NB4 (cell line): ENCODE data around the gene HEXD.

ENCODE experiments used
- DNase-seq: peaks from one replicate; pipeline ENCODE4 v3.0.0; 2010; ENCODE audit warnings: low read depth
- H3K4me3 ChIP-seq: one replicate; pipeline ENCODE4 v1.5.1; 2011; ENCODE audit warnings: mild to moderate bottlenecking, low read depth, low read length, moderate library complexity
- MYC ChIP-seq: IDR thresholded peaks from 2 replicates; pipeline ENCODE4 v1.6.1; 2011; ENCODE audit warnings: low read depth, low read length
- POLR2A ChIP-seq: IDR thresholded peaks from 2 replicates; pipeline ENCODE4 v1.6.1; 2011; ENCODE audit warnings: mild to moderate bottlenecking; ENCODE audit not compliant: insufficient read length; ENCODE audit errors: extremely low read depth
- TF ChIP-seq, protein P1 (sequence below): IDR thresholded peaks from one replicate; pipeline ENCODE4 v1.5.1; 2012; ENCODE audit warnings: low read depth, low read length
- TF ChIP-seq, protein P2 (sequence below): IDR thresholded peaks from 2 replicates; pipeline ENCODE4 v1.6.1; 2011; ENCODE audit warnings: low read depth, low read length

Gene HEXD

DNA sequence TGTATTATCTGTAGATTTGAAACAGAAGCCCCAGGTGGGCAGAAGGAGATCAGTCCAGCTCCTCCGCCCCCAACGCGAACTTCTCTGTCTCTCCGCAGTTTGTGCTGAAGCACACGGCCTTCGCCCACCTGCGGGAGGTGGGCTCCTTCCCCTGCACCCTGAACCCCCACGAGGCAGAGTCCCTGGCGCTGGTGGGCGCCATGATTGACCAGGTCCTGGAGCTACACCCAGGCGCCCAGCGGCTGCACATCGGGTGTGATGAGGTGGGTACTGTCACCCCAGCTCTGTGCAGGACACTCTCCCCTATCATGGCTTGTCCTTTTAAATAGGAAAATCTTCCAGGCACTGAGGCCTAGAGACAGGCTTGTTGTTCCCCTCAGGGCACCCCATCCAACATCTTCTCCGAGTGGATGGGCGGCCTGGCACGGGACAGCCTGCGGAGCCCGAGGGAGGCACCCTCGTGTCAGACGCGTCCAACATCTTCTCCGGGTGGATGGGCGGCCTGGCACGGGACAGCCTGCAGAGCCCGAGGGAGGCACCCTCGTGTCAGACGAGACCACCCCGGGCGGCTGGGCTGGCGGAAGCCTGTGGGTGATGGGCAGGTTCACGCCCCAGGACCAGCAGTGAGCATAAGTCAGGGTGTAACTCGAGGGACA lies 15.5 kb downstream of the HEXD start:
- DNase-seq = no peak
- no peak overlapping the region for H3K4me3 ChIP-seq
- TF ChIP-seq MYC (no peak), POLR2A (no peak)
- TF ChIP-seq, protein P1, sequence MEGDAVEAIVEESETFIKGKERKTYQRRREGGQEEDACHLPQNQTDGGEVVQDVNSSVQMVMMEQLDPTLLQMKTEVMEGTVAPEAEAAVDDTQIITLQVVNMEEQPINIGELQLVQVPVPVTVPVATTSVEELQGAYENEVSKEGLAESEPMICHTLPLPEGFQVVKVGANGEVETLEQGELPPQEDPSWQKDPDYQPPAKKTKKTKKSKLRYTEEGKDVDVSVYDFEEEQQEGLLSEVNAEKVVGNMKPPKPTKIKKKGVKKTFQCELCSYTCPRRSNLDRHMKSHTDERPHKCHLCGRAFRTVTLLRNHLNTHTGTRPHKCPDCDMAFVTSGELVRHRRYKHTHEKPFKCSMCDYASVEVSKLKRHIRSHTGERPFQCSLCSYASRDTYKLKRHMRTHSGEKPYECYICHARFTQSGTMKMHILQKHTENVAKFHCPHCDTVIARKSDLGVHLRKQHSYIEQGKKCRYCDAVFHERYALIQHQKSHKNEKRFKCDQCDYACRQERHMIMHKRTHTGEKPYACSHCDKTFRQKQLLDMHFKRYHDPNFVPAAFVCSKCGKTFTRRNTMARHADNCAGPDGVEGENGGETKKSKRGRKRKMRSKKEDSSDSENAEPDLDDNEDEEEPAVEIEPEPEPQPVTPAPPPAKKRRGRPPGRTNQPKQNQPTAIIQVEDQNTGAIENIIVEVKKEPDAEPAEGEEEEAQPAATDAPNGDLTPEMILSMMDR = no peak
- TF ChIP-seq, protein P2, sequence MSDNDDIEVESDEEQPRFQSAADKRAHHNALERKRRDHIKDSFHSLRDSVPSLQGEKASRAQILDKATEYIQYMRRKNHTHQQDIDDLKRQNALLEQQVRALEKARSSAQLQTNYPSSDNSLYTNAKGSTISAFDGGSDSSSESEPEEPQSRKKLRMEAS = no peak

DNA sequence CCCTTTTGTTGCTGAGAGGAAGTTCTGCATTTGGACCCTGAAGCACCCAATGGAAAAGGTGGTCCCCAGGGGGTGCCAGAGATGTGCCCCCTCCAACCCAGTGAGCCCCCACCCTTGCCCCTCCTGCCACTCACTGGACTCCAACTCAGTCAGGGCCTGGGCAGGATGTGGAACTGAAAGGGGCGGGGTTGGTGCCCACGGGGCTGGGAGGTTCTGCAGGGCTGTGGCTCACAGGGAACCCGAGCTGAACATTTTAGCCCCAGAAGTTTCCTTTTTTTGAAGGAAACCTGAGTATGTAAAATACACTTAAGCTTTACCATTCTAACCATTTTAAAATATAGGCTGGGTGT lies 16.0 kb downstream of the HEXD start:
- no peak for DNase-seq
- H3K4me3 ChIP-seq = no peak overlapping the region
- TF ChIP-seq POLR2A = no peak
- TF ChIP-seq MYC = no peak
- TF ChIP-seq, protein P1 = no peak
- TF ChIP-seq, protein P2 = no peak

DNA sequence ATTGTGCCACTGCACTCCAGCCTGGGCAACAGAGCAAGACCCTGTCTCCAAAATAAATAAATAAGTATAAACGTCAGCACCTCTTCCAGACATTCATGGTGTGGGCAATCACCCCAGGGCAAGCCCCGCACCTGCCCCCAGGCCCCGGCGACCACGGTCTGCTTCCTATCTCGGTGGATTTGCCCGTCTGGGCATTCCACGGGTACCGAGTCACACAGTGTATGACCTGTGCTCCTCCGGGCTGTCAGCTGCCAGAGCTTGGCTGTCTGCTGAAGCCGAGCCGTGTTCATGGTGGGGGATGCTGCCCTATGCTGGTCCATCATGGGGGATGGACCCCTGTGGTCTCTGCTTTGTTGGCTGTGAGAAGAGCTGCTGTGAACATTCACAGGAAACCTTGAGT lies 17.0 kb downstream of the HEXD start:
- TF ChIP-seq, protein P1 = no peak
- TF ChIP-seq POLR2A (no peak), MYC (no peak)
- TF ChIP-seq, protein P2 = no peak
- no peak for DNase-seq
- no peak overlapping the region for H3K4me3 ChIP-seq

DNA sequence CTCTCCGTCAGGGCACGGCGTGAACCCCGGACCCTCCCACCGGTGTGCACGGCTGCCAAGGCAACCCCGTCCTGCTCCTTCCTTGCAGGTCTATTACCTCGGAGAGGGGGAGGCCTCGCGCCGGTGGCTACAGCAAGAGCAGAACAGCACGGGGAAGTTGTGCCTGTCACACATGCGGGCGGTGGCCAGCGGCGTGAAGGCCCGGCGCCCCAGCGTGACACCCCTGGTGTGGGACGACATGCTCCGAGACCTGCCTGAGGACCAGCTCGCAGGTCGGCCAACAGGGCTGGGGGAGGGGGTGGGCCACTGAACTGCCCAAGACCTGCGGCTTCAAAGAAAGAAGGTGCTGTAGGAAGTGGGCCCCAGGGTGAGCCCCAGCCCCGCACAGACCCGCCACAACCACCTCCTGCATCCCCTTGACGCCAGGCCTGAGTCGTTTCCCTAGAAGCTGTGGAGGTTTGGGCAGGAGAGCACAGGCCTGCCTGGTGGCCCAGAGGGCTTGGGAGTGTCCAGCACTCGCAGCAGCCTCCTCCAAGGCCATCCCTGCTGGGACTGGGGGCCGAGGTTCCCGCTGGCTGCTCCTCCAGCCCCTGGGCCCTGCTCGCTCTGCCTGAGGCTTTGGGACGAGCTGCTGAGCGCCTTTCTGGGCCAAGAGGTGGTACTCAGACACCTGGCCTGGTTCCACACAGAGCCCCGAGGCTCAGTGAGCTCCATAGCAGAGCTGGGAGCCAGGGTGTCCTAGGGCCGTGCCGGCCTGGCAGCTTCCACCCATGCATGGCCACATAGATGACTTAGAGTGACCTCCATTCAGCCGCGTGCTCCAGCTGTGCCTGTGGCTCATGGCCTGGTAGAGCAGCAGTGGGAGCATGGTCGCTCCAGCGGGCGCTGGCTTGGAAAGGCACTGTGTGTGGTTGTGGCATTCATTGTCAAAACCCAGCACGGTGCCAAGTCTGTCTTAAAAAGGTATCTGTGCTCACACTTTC lies 17.7 kb downstream of the HEXD start:
- no peak for DNase-seq
- TF ChIP-seq, protein P2 = no peak
- TF ChIP-seq, protein P1 = no peak
- no peak for TF ChIP-seq POLR2A
- TF ChIP-seq MYC = no peak
- no peak overlapping the region for H3K4me3 ChIP-seq

DNA sequence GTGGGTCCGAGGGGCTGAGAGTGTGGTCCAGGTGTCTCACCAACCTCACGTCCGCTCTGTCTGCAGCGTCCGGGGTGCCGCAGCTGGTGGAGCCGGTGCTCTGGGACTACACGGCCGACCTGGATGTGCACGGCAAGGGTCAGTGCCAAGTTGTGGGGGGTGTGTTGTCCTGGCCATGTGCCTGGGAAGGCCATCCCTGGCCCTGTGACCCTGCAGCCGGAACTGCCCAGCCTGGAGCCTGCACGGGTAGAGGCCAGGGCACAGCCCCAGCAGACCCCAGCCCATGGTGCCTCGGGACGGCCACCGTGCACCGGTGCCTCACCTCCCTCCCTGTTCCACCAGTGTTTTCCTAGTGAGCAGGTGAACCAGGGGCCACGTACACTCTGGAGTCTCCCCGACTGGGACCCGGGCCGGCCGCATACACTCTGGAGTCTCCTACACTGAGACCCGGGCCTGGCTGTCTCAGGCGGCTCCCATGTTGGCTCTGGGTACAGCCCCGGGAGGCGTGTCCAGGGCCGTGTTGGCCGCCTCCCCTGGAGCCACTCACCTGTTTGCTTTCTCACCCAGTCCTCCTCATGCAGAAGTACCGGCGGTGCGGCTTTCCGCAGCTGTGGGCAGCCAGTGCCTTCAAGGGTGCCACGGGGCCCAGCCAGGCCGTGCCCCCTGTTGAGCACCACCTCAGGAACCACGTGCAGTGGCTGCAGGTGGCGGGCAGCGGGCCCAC lies 18.6 kb downstream of the HEXD start:
- TF ChIP-seq POLR2A (no peak), MYC (no peak)
- TF ChIP-seq, protein P2 = no peak
- TF ChIP-seq, protein P1 = no peak
- DNase-seq = no peak
- no peak overlapping the region for H3K4me3 ChIP-seq
